Measurements from ENCODE around the gene DIAPH3.

DNA sequence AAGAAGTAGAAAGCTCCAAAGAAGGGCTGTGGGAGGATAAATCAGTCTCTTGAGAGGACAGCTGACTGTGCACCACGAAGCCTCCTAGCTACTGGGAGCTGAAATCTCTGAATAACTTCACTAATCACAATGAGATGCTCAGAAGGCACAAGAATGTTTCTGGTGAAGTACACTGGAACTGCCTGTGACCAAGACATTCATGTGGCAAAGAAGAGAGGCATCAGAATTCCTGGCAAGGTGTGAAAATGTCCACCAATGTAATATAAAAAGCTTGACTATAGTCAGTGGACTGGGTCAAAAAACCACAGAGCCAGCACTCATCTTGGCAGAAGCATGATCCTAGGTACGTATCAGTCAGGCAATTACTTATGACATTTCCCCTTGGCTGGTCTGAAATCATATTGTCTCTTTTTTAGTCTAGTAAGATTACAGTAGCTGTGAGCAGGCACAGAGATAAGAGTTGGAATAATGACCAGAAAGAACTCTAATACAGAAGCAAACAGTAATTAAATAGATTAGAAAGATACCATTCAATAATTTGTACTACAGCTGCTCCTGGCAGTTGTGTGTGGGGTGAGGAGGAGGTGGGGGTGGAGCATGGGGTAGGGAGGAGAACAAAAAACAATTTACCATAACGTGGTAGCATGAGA is 434.7 kb downstream of the DIAPH3 start:
- TF ChIP-seq, protein P1, sequence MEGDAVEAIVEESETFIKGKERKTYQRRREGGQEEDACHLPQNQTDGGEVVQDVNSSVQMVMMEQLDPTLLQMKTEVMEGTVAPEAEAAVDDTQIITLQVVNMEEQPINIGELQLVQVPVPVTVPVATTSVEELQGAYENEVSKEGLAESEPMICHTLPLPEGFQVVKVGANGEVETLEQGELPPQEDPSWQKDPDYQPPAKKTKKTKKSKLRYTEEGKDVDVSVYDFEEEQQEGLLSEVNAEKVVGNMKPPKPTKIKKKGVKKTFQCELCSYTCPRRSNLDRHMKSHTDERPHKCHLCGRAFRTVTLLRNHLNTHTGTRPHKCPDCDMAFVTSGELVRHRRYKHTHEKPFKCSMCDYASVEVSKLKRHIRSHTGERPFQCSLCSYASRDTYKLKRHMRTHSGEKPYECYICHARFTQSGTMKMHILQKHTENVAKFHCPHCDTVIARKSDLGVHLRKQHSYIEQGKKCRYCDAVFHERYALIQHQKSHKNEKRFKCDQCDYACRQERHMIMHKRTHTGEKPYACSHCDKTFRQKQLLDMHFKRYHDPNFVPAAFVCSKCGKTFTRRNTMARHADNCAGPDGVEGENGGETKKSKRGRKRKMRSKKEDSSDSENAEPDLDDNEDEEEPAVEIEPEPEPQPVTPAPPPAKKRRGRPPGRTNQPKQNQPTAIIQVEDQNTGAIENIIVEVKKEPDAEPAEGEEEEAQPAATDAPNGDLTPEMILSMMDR (conservative IDR thresholded peaks at IDR 0.05; ENCODE audit: low read length): no peak
- TF ChIP-seq EZH2phosphoT487 (IDR thresholded peaks at IDR 0.05; ENCODE audit: borderline replicate concordance): no peak
